ENCODE data around the gene ELFN1.

DNA sequence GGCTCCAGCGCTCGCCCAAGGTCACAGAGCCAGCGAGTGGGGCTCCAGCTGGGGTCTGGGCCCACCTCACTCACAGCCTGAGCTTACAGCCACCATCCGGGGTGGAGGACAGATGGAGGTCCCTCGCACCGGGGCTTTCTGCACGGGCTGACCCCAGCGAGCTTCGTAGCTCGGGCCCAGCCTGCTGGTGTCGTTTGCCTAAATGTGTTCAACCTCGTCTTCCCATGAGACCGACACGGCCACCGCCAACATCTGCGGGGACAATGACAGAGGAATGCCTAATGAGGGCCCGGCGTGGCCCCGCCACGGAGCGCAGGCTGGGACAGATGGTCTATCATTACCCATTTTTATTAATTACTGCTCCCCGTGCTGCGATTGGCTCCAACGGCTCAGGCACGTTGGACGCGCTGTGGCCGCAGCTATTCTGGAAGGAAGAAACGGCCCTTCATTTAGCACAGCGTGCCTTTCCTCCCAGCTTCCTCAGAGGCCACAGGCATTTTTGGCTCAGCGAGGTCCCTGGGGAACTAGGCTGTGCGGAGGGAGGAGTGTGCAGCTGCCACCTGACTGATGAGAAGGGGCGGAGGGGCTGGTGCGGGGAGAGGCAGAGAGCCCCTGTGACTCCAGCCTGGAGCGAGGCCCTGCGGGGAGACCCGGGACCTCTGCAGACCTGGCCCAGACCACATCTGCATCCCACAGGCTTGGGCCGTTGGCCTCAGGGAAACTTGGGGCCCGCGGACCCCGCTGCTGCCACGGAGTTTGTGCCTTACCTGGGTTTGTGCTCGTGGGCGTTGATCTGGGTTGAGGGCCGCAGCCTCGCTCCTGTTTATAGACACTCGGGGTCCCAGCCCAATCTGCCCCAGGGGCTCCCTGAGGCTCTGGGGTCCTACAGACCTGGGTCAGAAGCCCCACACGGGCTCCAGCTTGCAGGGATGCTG, 22.9 kb upstream of the ELFN1 start:
- TF ChIP-seq, protein P1, sequence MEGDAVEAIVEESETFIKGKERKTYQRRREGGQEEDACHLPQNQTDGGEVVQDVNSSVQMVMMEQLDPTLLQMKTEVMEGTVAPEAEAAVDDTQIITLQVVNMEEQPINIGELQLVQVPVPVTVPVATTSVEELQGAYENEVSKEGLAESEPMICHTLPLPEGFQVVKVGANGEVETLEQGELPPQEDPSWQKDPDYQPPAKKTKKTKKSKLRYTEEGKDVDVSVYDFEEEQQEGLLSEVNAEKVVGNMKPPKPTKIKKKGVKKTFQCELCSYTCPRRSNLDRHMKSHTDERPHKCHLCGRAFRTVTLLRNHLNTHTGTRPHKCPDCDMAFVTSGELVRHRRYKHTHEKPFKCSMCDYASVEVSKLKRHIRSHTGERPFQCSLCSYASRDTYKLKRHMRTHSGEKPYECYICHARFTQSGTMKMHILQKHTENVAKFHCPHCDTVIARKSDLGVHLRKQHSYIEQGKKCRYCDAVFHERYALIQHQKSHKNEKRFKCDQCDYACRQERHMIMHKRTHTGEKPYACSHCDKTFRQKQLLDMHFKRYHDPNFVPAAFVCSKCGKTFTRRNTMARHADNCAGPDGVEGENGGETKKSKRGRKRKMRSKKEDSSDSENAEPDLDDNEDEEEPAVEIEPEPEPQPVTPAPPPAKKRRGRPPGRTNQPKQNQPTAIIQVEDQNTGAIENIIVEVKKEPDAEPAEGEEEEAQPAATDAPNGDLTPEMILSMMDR (IDR thresholded peaks at IDR 0.05) = no peak
- TF ChIP-seq POLR2A (IDR thresholded peaks at IDR 0.05) (no peak), EP300 (IDR thresholded peaks at IDR 0.05) (no peak)
